CD14-positive monocyte (primary cell): ENCODE results near the gene MAPK1IP1L. TPM values are rescaled to one million over a fixed set of nuclear protein-coding genes. Genes with fewer than 3 reads are reported as not detected.

ENCODE experiments used
- DNase-seq, 3 donors: peaks; one replicate each; pipeline ENCODE4 v3.0.0-alpha.2; 2011 to 2022
- H2AFZ ChIP-seq: 2 replicates; pipeline ENCODE4 v1.6.0; 2012; ENCODE audit warnings: mild to moderate bottlenecking, low read depth, low read length, inconsistent platforms; ENCODE audit not compliant: insufficient read depth, poor library complexity, severe bottlenecking
- H3K27ac ChIP-seq, 2 donors: 1 replicate in 1 of 2; 2 replicates in 1 of 2; pipeline ENCODE4 v1.5.1; 2012 to 2013; ENCODE audit warnings: low read length in 2 of 2, control low read depth in 1 of 2, inconsistent platforms in 1 of 2, low read depth in 1 of 2, mild to moderate bottlenecking in 1 of 2
- H3K27me3 ChIP-seq, 2 donors: one replicate each; pipeline versions ENCODE4 v1.6.0 to v1.6.1; 2011 to 2013; ENCODE audit warnings: low read length in 2 of 2; ENCODE audit not compliant: control insufficient read depth in 2 of 2, insufficient read depth in 2 of 2
- H3K36me3 ChIP-seq, 2 donors: replicated peaks in 1 of 2; 1 replicate in 1 of 2; 2 replicates in 1 of 2; pipeline versions ENCODE4 v1.5.1 to v1.6.1; 2012 to 2013; ENCODE audit warnings: low read length in 2 of 2, control low read depth in 1 of 2, inconsistent platforms in 1 of 2, mild to moderate bottlenecking in 1 of 2; ENCODE audit not compliant: insufficient read depth in 2 of 2, control insufficient read depth in 1 of 2
- H3K4me1 ChIP-seq, 2 donors: 1 replicate in 1 of 2; 2 replicates in 1 of 2; pipeline versions ENCODE4 v1.5.1 to v1.6.1; 2012 to 2013; ENCODE audit warnings: low read length in 2 of 2, control low read depth in 1 of 2, inconsistent platforms in 1 of 2, mild to moderate bottlenecking in 1 of 2, moderate library complexity in 1 of 2; ENCODE audit not compliant: insufficient read depth in 2 of 2, control insufficient read depth in 1 of 2
- H3K4me2 ChIP-seq: replicated peaks from 2 replicates; pipeline ENCODE3; 2012; ENCODE audit warnings: low read length, moderate library complexity, mild to moderate bottlenecking; ENCODE audit not compliant: poor library complexity, severe bottlenecking; ENCODE audit errors: extremely low read depth
- H3K4me3 ChIP-seq, 3 experiments: fragments of 200-600 bp in 1 of 3; sonication (generic) in 1 of 3; replicated peaks in 1 of 3; 1 replicate in 2 of 3; 2 replicates in 1 of 3; pipeline ENCODE4 v1.5.1; 2011 to 2013; ENCODE audit warnings: low read length in 3 of 3, mild to moderate bottlenecking in 3 of 3, control low read depth in 2 of 3, low read depth in 2 of 3, inconsistent platforms in 1 of 3, moderate library complexity in 1 of 3
- H3K79me2 ChIP-seq: 2 replicates; pipeline ENCODE4 v1.6.0; 2012; ENCODE audit warnings: mild to moderate bottlenecking, control low read depth, inconsistent platforms, low read length, moderate library complexity; ENCODE audit not compliant: insufficient read depth
- H3K9ac ChIP-seq: 2 replicates; pipeline ENCODE4 v1.6.0; 2017; ENCODE audit warnings: low read length, mild to moderate bottlenecking; ENCODE audit not compliant: insufficient read depth, poor library complexity, severe bottlenecking
- H3K9me3 ChIP-seq, 2 donors: replicated peaks in 1 of 2; 1 replicate in 1 of 2; 2 replicates in 1 of 2; pipeline versions ENCODE4 v1.5.1 to v1.6.1; 2012 to 2013; ENCODE audit warnings: low read length in 2 of 2, control low read depth in 1 of 2; ENCODE audit not compliant: control insufficient read depth in 1 of 2, insufficient read depth in 1 of 2
- H4K20me1 ChIP-seq: 2 replicates; pipeline ENCODE4 v1.6.0; 2012; ENCODE audit warnings: mild to moderate bottlenecking, low read length, control low read depth, moderate library complexity; ENCODE audit not compliant: insufficient read depth
- H3K27ac Mint-ChIP-seq, 7 donors: one replicate each; pipeline ENCODE4 v1.8.0; 2020; ENCODE audit warnings: mild to moderate bottlenecking in 7 of 7, mixed read lengths in 7 of 7, moderate library complexity in 6 of 7, inconsistent platforms in 2 of 7
- H3K27me3 Mint-ChIP-seq, 3 donors: one replicate each; pipeline ENCODE4 v1.8.0; 2021 to 2022; ENCODE audit warnings: low read depth in 3 of 3, mild to moderate bottlenecking in 3 of 3, mixed read lengths in 3 of 3, moderate library complexity in 3 of 3, inconsistent platforms in 1 of 3
- H3K36me3 Mint-ChIP-seq, 2 donors: one replicate each; pipeline ENCODE4 v1.8.0; 2020; ENCODE audit warnings: mixed read lengths in 2 of 2, inconsistent platforms in 1 of 2, mild to moderate bottlenecking in 1 of 2
- H3K4me1 Mint-ChIP-seq: one replicate; pipeline ENCODE4 v1.8.0; 2020; ENCODE audit warnings: mild to moderate bottlenecking, mixed read lengths
- H3K4me3 Mint-ChIP-seq, 2 donors: one replicate each; pipeline ENCODE4 v1.8.0; 2020; ENCODE audit warnings: mild to moderate bottlenecking in 2 of 2, mixed read lengths in 2 of 2, moderate library complexity in 1 of 2
- H3K9me3 Mint-ChIP-seq, 7 donors: one replicate each; pipeline ENCODE4 v1.8.0; 2020 to 2022; ENCODE audit warnings: mixed read lengths in 7 of 7, mild to moderate bottlenecking in 6 of 7, moderate library complexity in 6 of 7, inconsistent platforms in 2 of 7
- CTCF ChIP-seq: fragments of 200-600 bp; IDR thresholded peaks from one replicate; pipeline ENCODE4 v1.8.0; 2022; ENCODE audit warnings: antibody characterized with exemption, mild to moderate bottlenecking
- WGBS: methylation state at CpG from one replicate; pipeline ENCODE4 v1.1.5; 2013; ENCODE audit warnings: missing lambda C conversion rate; ENCODE audit not compliant: insufficient coverage; 5-methylcytosine and 5-hydroxymethylcytosine counted together
- intact Hi-C, 2 donors: fragments of 100-400 bp; cut with micrococcal nuclease; formaldehyde crosslinking; loops; one replicate each; pipeline versions ENCODE4 v1.15.0 to v1.15.1; 2023
- polyA plus RNA-seq, 3 donors: library from polyadenylated mRNA; depleted of rRNA in 1 of 3; unstranded in 2 of 3; stranded (reverse) in 1 of 3; fragments of 300-500 nt in 2 of 3; fragments of >200 nt in 1 of 3; fragmentation: Illumina TruSeq in 2 of 3; gene quantifications; 1 replicate in 2 of 3; 2 replicates in 1 of 3; pipeline ENCODE4 v1.2.3, GENCODE V29; 2012 to 2021

MAPK1IP1L gene
- polyA plus RNA-seq, 3 donors: 44.8 to 89.8 (median 67.8) TPM

- Histone ChIP-seq H3K4me2 (no peak overlapping the region), H3K9ac (no peak overlapping the region)
- peaks cover 48 to 78% of the 10 kb centered on the region in 2 donors for H3K36me3 Mint-ChIP-seq
Measured at GRCh38 chr14:55038708-55039107, 12.7 kb upstream of the MAPK1IP1L start.

GRCh38 chr14:55043528-55043927, 7.9 kb upstream of the MAPK1IP1L start:
- Histone ChIP-seq H3K36me3 (peaks cover 34 to 52% of the 10 kb centered on the region in 2 donors), H3K9me3 (no peaks in the 10 kb centered on the region), H2AFZ (no peak overlapping the region), H3K79me2 (no peaks in the 10 kb centered on the region), H3K27me3 (no peaks in the 10 kb centered on the region), H3K4me3 (no peak overlapping the region), H4K20me1 (peaks cover 6% of the 10 kb centered on the region), H3K9ac (no peak overlapping the region), H3K4me1 (no peaks in the 10 kb centered on the region), H3K4me2 (no peak overlapping the region), H3K27ac (no peak overlapping the region)
- no peak overlapping the region for H3K27ac Mint-ChIP-seq
- H3K9me3 Mint-ChIP-seq: no peaks in the 10 kb centered on the region
- no peaks in the 10 kb centered on the region for H3K27me3 Mint-ChIP-seq
- DNase-seq: no peak
- intact Hi-C loops: no loop called here
- no peaks in the 10 kb centered on the region for H3K4me1 Mint-ChIP-seq
- peaks cover 35 to 42% of the 10 kb centered on the region in 2 donors for H3K36me3 Mint-ChIP-seq
- TF ChIP-seq CTCF: no peak
- WGBS: no CpG with 5 or more reads among the region's 5 CpGs
- no peak overlapping the region for H3K4me3 Mint-ChIP-seq

More at GRCh38 chr14:55038708-55039107, 12.7 kb upstream of the MAPK1IP1L start:
- intact Hi-C loops: no loop called here
- Histone ChIP-seq H2AFZ (no peak overlapping the region), H3K9me3 (no peaks in the 10 kb centered on the region), H3K36me3 (peaks cover 27 to 77% of the 10 kb centered on the region in 2 donors), H3K27me3 (no peaks in the 10 kb centered on the region), H3K4me1 (no peaks in the 10 kb centered on the region), H4K20me1 (peaks cover 11% of the 10 kb centered on the region), H3K4me3 (no peak overlapping the region), H3K79me2 (peaks cover 4% of the 10 kb centered on the region), H3K27ac (no peak overlapping the region)
- H3K27ac Mint-ChIP-seq: no peak overlapping the region
- DNase-seq: no peak
- H3K9me3 Mint-ChIP-seq: peaks cover 0 to 6% (median 0%) of the 10 kb centered on the region in 7 donors
- no peaks in the 10 kb centered on the region for H3K4me1 Mint-ChIP-seq
- H3K4me3 Mint-ChIP-seq: no peak overlapping the region
- TF ChIP-seq CTCF: no peak
- H3K27me3 Mint-ChIP-seq: no peaks in the 10 kb centered on the region
